GM12801 (cell line): ENCODE data around the gene PDE10A.

Source experiments
- TF ChIP-seq, protein P1 (sequence below): IDR thresholded peaks from one replicate; pipeline ENCODE4 v1.5.1; 2011; ENCODE audit warnings: control low read depth; ENCODE audit not compliant: insufficient read length; ENCODE audit errors: extremely low read depth

PDE10A gene

GRCh38 chr6:165662749-165663376 is at the start of gene PDE10A:
Gene PDE10A, minus strand, starts transcription at chr6:165663241. Its CDS starts 430 bp downstream, at chr6:165662811.
- TF ChIP-seq, protein P1, sequence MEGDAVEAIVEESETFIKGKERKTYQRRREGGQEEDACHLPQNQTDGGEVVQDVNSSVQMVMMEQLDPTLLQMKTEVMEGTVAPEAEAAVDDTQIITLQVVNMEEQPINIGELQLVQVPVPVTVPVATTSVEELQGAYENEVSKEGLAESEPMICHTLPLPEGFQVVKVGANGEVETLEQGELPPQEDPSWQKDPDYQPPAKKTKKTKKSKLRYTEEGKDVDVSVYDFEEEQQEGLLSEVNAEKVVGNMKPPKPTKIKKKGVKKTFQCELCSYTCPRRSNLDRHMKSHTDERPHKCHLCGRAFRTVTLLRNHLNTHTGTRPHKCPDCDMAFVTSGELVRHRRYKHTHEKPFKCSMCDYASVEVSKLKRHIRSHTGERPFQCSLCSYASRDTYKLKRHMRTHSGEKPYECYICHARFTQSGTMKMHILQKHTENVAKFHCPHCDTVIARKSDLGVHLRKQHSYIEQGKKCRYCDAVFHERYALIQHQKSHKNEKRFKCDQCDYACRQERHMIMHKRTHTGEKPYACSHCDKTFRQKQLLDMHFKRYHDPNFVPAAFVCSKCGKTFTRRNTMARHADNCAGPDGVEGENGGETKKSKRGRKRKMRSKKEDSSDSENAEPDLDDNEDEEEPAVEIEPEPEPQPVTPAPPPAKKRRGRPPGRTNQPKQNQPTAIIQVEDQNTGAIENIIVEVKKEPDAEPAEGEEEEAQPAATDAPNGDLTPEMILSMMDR, result no peak

DNA sequence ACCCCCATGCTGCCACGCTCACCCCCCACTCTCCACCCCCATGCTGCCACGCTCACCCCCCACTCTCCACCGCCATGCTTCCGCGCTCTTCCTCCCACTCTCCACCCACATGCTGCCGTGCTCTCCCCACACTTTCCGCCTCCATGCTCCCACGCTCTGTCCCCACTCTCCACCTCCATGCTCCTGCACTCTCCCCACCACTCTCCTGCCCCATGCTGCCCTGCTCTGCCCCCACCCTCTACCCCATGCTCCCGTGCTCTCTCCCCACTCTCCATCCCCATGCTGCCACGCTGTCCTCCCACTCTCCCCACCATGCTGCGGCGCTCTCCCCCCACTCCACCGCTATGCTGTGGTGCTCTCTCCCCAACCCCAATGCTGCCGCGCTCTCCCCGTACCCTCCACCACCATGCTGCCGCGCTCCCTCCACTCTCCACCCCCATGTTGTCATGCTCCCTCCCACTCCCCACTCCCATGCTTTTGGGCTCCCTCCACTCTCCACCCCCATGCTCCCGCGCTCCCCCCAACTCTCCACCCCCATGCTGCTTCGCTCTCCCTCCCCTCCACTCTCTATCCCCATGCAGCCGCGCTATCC is 46.0 kb upstream of the PDE10A start:
- TF ChIP-seq, protein P1, result no peak

DNA sequence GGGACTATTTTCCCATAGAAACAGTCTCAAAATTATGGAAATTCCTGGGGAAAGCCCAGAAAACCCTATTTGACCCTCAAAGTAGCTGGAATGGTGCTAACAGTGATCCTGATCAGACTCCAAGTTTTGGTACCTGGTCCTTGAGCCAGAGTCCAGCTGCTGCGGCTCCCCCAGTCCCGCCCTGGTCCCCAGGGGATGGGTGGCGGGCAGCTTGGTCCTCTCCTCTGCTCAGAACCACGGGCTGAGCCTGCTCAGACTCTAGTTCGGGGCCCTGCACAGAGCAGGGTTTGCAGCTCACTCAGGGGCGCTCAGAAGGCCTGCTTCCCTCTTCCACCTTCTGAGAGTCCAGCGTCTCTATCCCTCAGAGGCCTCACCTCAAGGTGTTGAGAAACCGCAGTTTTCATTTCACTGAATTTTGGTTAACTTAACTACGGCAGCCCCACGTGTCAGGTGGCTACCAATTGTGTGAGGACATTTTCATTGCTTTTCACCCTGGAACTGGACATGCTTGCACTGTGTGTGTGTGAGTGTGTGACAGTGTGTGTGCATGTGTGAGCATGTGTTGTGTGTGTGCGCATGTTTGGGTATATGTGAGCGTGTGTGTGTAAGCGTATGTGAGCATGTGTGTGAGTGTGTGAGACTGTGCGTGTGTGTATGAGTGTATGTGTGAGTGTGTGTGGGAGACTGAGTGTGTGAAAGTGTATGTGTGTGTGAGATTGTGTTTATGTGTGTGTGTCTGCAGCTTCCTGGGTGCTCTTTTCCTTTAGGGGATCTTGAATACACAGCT is 44.2 kb upstream of the PDE10A start:
- TF ChIP-seq, protein P1, result no peak

- TF ChIP-seq, protein P1, result no peak
Measured at GRCh38 chr6:165705941-165706340, 42.9 kb upstream of the PDE10A start.

GRCh38 chr6:165704045-165704748 is 41.2 kb upstream of the PDE10A start:
- TF ChIP-seq, protein P1, result no peak

DNA sequence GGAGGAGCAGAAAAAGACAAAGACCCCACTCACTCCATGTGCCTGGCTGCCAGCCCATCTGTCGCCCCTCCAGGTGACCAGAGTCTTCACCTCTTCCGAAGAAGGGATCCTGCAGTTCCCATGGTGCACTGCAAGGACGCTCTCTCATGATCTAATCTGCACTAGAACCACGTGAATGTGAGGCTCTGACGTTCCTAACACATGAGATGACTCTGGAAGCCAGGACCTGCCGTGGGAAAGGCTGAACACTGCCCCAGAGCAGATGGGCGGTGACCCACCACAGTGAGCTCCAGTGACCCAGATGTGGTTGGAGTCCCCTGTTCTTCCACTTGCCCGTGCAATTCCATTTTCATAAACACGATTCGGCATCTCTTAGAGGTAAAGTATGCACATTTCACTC is 39.6 kb upstream of the PDE10A start:
- TF ChIP-seq, protein P1, result no peak
